Ishikawa (cell line): ENCODE data around the gene SCFD2.

Experiments used
- EGR1 ChIP-seq: IDR thresholded peaks from 2 replicates; pipeline ENCODE4 v1.6.1; 2012
- RAD21 ChIP-seq: IDR thresholded peaks from 2 replicates; pipeline ENCODE4 v1.6.1; 2012; ENCODE audit warnings: low read depth

DNA sequence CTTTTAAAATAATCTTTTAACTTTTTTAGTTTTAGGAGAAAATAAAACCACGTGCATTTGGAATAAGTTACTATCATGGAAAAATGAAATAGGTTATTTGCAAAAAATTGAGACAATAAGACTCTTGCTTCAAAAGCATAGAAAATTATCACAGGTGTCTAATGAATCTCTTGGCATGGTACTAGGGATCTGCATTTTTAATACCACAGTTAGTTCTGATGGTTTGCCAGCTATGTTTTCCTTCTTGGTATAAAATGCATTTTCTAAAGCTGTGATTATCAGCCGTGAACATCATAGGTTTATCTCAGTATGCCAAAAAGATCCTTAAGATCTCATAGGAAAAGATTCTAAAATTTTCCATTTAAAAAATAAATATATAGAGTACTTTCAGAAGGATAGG lies 419.9 kb downstream of the SCFD2 start:
- TF ChIP-seq RAD21 (no peak), EGR1 (no peak)
